Muscle of arm (tissue), 12 donors: ENCODE data around the gene RPL13A. TPM values are rescaled to one million over a fixed set of nuclear protein-coding genes. Genes with fewer than 3 reads are reported as not detected.

Experiments
- DNase-seq: peaks from one replicate; pipeline ENCODE4 v3.0.0-alpha.2; 2013
- polyA plus RNA-seq, 12 donors: library from polyadenylated mRNA; unstranded; fragments of 120-200 nt; gene quantifications; one replicate each; pipeline ENCODE4 v1.2.1, GENCODE V29; 2013; ENCODE audit not compliant: insufficient read length in 12 of 12

RPL13A gene
- polyA plus RNA-seq, 12 donors: 824 to 4,594 (median 3,921) TPM

DNA sequence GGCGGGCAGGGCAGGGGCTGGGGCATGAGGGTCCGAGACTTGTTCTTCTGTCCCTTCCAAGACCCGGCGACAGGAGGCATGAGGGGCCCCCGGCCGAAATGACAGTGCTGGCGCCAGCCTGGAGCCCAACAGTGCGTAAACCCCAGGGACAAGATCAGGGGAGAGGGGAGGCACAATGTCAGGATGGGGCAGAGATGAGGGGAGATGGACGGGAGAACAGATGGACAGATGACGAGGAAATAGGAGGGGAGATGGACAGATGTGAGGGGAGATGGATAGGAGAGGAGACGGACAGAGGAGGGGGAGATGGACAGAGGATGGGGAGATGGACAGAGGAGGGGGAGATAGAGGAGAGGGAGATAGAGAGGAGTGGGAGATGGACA, 12.9 kb upstream of the RPL13A start:
- DNase-seq: no peak

DNA sequence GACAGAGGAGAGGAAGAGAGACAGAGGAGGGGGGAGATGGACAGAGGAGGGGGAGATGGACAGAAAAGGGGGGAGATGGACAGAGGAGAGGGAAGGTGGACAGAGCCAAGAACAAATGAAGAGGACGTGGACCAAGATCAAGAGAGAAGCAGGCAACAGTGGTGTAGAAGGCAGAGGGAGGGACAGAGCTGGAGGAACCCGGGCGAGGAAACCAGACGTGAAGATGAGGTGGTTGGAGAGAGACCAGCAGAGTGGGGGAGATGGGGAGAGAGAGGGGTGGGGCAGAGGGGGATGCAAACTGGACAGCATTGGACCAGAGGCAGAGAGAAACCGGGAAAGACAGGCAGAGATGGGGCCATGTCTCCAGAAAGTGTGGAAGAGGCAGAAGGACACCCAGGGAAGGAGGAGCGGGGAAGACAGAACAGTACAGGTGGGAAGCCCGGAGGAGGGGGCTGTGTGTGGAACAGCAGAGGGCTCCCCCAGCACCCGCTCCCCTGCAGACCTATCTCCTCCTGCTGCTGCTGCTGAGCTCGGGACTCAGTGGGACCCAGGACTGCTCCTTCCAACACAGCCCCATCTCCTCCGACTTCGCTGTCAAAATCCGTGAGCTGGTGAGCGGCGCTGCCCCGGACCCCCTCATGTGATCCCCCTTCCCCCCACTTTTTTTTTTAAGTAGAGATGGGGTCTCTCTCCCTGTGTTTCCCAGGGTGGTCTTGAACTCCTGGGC, 12.1 kb upstream of the RPL13A start:
- DNase-seq: no peak

DNA sequence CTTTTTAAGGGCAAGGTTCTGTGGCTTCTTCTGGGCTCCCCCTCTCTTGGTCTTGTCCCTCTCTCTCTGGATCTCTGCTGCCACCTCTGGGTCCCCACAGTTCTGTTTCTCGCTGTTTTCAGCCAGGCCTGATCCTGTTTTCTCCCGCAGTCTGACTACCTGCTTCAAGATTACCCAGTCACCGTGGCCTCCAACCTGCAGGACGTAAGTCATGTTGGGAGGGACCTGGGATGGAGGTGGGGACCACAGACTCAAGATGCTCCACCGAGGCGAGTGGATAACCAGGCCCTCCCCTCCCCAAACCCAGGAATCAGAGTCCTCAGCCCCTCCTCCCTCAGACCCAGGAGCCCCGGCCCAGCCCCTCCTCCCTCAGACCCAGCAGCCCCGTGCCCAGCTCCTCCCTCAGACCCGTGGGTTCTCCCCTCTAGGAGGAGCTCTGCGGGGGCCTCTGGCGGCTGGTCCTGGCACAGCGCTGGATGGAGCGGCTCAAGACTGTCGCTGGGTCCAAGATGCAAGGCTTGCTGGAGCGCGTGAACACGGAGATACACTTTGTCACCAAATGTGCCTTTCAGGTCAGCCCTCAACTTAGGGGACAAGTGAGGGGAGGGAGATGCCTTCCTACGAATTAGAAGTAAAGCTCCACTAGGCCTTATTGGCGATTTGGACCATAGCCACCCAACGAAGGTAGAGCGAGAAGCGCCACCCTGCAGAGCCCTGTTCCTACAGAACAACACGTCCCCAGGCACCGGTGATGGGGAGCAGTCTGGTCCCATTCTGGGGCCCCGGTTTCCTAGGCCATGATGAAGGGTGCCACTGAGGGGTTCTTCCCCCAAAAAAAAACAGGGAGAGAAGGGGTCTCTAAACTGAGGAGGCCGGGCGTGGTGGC, 11.2 kb upstream of the RPL13A start:
- no peak for DNase-seq

DNA sequence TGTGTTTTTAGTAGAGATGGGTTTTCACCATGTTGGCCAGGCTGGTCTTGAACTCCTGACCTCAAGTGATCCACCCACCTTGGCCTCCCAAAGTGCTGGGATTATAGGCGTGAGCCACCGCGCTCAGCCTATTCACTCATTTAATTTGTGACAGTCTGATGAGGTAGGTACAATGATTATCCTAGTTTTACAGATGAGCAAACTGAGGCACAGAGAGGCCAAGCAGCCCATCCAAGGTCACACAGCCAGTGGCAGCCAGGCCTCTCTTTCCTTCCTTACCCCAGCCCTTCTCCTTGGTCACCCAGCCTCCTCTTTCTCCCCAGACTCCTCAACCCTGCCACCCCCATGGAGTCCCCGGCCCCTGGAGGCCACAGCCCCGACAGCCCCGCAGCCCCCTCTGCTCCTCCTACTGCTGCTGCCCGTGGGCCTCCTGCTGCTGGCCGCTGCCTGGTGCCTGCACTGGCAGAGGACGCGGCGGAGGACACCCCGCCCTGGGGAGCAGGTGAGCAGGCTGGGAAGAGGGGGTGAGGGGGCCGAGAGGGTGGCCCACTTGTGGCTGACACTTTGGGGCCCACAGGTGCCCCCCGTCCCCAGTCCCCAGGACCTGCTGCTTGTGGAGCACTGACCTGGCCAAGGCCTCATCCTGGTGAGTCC, 7.3 kb upstream of the RPL13A start:
- no peak for DNase-seq

DNA sequence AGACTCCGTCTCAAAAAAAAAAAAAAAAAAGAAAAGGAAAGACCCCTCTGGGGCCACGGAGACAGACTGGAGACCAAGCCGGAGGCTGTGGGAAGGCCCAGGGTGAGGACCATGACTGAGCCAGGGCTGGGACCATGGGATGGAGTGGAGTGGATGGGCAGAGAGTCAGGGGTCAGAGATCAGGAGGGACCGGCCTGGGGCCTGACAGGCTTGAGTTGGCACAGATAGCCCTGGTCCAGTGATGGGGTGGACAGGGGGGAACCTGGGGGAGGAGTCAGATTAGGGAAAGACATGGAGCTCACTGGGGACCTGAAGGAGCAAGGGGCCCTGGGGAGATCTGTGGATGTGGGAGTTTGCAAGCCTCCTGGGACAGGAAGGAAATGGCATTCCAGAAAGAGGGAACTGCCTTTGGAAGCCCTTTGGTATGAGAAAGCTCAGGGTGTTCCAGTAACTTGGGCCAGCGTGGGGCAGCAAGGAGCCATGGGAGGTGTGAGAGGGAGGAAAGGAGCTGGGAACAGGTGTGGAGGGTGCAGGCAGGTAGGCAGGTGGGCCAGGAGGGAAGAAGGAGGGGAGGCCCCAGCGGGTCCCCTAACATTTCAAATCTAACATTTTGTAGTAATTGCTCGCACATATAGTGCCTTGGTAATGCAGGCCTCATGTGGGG, 6.3 kb upstream of the RPL13A start:
- no peak for DNase-seq

DNA sequence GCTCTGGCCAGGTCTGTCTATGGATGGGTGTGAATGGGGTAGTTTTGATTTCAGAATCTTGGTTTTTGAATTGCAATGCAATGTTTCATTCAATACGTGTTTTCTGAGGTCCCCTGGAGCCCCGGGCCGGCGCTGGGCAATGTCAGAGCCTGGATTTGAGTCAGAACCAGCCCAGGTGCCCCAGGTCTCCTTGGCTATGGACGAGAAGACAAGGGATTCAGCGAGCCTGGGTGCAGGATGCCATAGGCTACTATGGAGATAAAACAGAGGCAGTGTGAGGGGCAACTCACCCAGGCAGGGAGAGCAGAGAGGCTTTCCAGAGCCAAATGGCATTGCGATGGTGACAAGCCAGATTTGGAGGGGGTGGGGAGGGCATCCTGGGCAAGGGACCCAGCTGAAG, 1.2 kb upstream of the RPL13A start:
- no peak for DNase-seq

DNA sequence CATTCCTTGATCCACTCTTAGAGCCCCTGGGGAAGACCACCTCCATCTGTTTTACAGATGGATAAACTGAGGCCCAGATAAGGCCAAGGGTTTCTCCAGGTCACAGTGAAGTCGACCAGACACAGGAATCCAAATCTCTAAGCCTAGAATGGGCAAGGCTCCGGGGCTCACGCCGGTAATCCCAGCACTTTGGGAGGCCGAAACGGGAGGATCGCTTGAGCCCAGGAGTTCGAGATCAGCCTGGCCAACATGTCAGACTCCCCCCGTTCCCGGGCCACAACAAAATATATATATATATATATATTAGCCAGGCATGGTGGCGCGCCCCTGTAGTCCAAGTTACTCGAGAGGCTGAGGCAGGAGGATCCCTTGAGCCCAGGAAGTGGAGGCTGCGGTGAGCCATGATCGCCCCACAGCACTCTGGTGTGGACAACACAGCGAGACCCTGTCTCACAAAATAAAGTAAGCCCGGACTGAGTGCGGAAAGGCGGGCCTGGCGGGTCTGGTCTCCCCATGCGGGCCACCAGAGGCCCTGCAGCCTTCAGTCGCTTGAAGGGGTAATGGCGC, 615 bp upstream of the RPL13A start:
- DNase-seq: no peak

DNA sequence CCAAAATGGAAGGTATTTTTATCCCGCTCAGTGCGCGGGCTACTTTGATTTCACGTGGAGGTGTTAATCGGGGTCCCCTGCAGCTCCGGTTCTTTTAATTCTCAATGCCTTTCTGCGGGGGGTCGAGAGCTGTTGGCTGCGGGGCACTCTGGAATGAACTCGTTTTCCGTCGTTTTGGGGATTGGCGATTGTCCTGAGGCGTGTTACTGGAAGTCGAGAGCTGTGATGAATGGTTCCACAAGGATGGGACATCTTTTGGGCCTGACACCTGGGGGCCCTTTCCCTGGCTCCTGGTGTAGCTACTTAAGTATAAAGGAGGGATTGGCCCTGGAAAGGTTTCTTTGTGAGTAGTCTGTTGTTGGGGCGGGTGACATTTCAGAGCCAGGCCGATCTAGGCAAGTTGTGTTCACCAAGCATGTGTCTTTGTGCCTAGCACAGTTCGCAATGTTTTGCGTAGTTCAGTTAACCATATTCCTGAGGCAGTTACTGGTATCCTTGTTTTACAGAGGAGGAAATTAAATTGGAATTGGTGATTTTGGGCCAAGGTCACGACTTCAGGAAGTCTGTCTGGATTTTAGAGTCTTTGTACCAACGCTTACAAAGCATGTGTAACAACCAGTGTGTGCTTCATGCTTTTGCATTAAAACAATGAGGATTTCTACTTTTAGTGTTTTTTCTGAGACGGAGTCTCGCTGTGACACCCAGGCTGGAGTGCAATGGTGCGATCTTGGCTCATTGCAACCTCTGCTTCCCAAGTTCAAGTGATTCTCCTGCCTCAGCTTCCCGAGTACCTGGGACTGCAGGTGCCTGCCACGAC, 846 bp downstream of the RPL13A start:
- no peak for DNase-seq

DNA sequence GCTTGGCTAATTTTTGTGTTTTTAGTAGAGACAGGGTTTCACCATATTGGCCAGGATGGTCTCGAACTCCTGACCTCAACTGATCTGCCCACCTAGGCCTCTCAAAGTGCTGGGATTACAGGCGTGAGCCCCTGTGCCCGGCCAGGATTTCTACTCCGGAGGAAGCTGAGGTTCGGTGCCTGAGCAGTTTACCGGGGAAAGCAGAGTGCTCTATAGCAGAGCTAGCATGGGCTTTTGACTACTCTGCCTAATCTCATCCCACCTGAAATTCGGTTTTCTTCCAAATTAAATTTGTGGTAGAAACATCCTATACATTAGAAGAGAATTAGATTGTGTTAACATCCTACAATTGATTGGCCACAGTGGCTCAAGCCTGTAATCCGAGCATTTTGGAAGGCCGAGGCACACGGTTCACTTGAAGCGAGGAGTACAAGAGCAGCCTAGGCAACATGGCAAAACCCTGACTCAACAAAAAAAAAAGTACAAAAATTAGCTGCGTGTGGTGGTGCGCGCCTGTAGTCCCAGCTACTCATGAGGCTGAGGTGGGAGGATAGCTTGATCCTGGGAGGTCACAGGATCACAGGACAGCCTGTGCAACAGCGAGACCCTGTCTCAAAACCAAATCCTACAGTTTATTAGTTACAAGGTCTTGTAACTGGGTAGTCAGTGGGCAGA, 1.6 kb downstream of the RPL13A start:
- DNase-seq: no peak

DNA sequence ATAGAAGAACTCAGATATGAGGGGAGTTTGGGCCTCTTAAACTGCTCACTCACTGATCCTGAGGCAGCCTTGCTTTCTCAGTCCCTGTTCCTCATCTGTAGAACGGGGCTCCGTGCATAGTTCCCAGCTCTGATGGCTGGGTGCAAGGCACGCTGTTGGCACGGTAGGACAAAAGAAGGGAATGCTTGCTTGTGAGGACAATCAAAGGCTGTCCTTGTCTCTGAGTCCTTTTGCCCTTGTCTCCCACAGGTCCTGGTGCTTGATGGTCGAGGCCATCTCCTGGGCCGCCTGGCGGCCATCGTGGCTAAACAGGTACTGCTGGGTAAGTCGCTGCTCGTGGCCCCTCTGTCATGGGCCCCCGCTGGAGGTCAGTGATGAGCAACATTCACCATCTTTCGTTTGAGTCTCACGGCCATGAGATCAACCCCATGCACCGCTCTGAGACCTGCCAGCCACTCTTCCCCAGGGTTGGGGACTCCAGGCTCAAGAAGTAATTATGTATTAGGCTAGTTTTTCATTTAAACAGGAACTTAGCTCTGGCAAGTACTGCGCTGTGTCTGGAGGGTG, 2.3 kb downstream of the RPL13A start:
- no peak for DNase-seq

DNA sequence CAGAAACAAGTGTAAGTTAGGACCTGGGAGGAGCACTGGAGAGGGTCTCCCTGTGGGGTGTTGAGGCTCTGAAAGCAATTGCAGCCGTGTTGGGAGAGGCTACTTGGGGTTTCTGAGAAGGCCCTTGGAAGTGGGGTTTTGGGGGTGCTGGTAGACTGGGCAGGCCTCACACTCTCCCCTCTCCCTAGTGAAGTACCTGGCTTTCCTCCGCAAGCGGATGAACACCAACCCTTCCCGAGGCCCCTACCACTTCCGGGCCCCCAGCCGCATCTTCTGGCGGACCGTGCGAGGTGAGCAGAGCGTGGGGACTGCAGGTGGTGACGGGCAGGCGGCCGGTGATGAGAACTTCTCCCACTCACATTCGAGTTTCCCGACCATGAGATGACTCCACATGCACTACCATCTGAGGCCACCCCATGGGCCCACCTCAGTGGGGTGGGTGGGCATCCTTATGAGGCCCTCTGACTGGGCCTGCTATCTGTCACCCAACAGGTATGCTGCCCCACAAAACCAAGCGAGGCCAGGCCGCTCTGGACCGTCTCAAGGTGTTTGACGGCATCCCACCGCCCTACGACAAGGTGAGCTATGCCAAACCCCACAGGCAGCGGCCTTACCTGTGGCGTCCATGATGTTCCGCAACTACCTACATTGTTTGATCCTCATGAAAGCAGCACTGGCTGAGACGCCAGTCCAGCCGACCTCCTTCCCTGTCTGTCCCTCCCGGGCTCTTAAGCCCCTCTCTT, 3.0 kb downstream of the RPL13A start:
- DNase-seq: no peak

DNA sequence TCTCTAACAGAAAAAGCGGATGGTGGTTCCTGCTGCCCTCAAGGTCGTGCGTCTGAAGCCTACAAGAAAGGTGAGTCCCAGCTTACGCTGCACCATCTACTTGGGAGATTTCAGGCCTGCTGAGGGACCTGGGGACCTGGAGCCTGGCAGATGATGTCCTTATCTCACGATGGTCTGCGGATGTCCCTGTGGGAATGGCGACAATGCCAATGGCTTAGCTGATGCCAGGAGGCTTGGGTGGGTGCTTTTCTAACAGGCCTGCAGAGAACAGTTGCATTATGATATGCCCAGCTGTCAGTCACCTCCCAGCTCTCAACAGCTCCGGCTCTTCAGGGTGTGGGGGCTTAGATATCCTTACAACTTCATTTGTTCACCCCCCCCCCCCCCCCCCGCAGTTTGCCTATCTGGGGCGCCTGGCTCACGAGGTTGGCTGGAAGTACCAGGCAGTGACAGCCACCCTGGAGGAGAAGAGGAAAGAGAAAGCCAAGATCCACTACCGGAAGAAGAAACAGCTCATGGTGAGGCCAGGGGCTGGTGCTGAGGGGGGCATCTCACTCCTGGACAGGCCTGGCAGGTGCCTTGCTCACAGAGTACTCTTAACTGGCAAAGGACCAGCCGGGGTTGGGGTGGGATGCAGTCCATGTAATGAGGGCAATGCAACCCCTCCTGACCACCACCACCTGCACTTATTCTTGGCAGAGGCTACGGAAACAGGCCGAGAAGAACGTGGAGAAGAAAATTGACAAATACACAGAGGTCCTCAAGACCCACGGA, 3.8 kb downstream of the RPL13A start:
- no peak for DNase-seq

DNA sequence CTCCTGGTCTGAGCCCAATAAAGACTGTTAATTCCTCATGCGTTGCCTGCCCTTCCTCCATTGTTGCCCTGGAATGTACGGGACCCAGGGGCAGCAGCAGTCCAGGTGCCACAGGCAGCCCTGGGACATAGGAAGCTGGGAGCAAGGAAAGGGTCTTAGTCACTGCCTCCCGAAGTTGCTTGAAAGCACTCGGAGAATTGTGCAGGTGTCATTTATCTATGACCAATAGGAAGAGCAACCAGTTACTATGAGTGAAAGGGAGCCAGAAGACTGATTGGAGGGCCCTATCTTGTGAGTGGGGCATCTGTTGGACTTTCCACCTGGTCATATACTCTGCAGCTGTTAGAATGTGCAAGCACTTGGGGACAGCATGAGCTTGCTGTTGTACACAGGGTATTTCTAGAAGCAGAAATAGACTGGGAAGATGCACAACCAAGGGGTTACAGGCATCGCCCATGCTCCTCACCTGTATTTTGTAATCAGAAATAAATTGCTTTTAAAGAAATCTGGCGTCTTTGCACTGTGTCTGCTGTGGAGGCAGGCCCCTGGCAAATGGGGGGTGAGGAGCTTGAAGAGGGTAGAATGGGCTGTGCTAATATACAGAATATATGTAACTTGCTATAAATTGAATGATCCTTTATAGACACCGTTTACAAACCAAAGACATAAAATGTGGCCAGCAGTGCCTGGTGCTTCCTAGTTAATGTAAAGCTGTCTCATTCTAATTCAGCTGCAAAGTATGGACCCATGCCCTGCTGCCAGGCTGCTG, 4.6 kb downstream of the RPL13A start:
- no peak for DNase-seq

DNA sequence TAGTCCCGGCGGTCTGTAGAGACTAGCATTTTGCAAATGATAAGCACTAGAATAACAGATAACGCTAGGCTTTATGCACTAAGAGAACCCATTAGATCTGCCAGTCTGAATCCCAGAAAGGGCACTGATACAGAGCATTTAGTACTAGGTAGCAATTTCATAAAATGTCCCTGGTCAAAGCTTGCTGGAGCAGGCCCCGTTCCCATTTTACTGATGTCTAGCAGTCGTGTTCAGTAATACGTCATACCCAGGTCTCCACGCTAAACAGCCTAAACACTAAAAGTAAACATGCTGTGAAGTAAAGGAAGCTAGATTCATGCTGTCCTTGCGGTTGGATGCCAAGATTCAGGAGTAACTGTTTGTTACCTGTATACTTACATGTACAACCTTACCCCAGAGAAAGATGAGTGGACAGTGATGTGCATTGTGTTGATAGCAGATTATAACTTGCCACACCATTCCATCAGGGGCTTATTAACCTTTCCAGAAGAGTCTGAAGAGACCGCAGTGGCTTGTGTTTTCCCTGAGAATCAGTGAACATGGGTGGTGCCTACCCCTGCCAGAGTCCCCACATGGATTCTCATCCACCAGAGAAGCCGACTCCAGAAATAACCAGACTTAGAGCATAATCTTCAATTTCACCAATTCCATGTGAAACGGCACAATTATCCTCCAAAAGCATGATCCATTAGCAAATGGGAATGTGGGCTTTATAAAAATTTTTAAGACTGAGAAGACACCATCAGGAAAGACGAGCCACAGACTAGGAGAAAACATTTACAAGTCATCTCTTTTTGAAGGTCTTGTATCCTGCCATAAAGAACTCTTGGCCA, 5.4 kb downstream of the RPL13A start:
- no peak for DNase-seq

DNA sequence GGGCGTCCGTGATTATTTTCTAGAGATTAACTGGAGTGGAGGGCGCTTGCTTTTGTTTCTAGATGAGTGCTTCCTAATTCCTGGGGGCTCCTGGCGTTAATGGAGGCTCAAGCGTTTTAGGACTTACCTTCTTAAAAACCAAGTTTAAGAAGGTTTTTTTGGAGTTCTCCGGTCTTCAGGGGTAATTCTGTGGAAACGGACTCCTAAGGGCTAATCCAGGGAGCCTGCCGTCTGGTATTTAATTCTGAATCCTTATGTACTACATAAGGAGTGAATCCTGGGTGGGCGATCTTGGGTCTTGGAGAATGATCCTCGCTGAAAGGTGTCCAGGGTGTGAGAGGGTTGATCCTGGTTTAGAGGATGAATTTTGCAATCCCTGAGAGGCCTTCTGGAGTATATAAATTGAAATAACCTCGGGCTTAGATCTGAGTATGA, 9.2 kb downstream of the RPL13A start:
- no peak for DNase-seq

DNA sequence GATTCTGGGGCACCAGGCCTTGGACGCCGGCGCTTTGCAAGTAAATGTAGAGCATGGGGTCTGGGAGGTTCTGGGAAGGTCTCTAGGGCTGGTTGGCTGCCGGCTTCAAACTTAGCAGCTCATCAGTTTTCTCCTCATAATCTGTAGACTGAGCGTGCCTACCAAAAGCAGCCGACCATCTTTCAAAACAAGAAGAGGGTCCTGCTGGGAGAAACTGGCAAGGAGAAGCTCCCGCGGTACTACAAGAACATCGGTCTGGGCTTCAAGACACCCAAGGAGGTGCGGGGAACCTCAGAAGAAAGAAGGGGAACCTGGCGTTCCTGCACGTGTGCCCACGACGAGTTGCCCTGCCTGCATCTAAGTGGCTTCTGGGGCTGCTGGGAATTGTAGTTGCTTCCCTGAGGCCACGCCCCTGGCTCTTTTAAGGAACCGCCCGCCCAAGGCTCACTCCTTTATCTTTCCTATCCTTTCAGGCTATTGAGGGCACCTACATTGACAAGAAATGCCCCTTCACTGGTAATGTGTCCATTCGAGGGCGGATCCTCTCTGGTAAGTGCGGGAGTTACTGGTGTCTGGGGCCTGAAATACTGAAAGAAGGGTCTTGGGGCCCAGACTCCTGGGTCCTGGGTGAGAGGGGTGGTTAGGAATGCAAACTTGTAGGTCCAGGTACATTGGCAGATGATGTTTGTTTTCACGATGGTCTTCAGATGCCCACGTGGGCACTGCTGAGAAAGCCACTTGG, 9.8 kb downstream of the RPL13A start:
- no peak for DNase-seq
